ENCODE data around the gene APOL1. TPM values are rescaled to one million over a fixed set of nuclear protein-coding genes. Genes with fewer than 3 reads are reported as not detected.
"Not testable (repeated sequence)": the region's sequence is repeated elsewhere in the genome, so short reads cannot be mapped to it uniquely, and the experiment has no call there.

APOL1 gene, protein sequence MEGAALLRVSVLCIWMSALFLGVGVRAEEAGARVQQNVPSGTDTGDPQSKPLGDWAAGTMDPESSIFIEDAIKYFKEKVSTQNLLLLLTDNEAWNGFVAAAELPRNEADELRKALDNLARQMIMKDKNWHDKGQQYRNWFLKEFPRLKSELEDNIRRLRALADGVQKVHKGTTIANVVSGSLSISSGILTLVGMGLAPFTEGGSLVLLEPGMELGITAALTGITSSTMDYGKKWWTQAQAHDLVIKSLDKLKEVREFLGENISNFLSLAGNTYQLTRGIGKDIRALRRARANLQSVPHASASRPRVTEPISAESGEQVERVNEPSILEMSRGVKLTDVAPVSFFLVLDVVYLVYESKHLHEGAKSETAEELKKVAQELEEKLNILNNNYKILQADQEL
- not detected in 2 replicates for polyA plus RNA-seq
- polyA minus RNA-seq = not detected in 2 replicates

GRCh38 chr22:36252754-36253522, at the start of gene APOL1:
Gene APOL1, plus strand, starts transcription at chr22:36253133. Its CDS starts 1,823 bp downstream, at chr22:36254956.
- Histone ChIP-seq H3K9ac (ENCODE audit: low read length) (no peak within 1 kb of the TSS), H3K27me3 (ENCODE audit: insufficient read depth, low read depth, low read length) (no peaks in the 10 kb centered on the region), H3K9me3 (ENCODE audit: low read length) (no peaks in the 10 kb centered on the region), H3K79me2 (replicated peaks; ENCODE audit: insufficient read depth, low read length) (no peaks in the 10 kb centered on the region), H3K9me2 (ENCODE audit: insufficient read depth, low read length) (no peaks in the 10 kb centered on the region), H3K4me2 (ENCODE audit: low read length) (no peak within 1 kb of the TSS), H3K36me3 (ENCODE audit: insufficient read depth, low read length) (no peaks in the 10 kb centered on the region), H3K4me3 (ENCODE audit: low read length) (no peak within 1 kb of the TSS), H4K20me1 (ENCODE audit: insufficient read depth) (no peaks in the 10 kb centered on the region), H3K27ac (ENCODE audit: low read length) (no peak within 1 kb of the TSS), H3F3A (ENCODE audit: insufficient read depth, low read length, poor library complexity, severe bottlenecking) (no peaks in the 10 kb centered on the region), H2AFZ (ENCODE audit: low read depth, low read length) (no peak within 1 kb of the TSS)
- TF ChIP-seq, protein P1, sequence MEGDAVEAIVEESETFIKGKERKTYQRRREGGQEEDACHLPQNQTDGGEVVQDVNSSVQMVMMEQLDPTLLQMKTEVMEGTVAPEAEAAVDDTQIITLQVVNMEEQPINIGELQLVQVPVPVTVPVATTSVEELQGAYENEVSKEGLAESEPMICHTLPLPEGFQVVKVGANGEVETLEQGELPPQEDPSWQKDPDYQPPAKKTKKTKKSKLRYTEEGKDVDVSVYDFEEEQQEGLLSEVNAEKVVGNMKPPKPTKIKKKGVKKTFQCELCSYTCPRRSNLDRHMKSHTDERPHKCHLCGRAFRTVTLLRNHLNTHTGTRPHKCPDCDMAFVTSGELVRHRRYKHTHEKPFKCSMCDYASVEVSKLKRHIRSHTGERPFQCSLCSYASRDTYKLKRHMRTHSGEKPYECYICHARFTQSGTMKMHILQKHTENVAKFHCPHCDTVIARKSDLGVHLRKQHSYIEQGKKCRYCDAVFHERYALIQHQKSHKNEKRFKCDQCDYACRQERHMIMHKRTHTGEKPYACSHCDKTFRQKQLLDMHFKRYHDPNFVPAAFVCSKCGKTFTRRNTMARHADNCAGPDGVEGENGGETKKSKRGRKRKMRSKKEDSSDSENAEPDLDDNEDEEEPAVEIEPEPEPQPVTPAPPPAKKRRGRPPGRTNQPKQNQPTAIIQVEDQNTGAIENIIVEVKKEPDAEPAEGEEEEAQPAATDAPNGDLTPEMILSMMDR (IDR thresholded peaks at IDR 0.05; ENCODE audit: poor library complexity, severe bottlenecking) = no peak
- TF ChIP-seq TAF1 (IDR thresholded peaks at IDR 0.05; ENCODE audit: low read depth) = no peak
- TF ChIP-seq POLR2AphosphoS5 (IDR thresholded peaks at IDR 0.05) = no peak
- TF ChIP-seq SMC3 (conservative IDR thresholded peaks at IDR 0.05; ENCODE audit: poor library complexity) = no peak
- TF ChIP-seq, protein P2, sequence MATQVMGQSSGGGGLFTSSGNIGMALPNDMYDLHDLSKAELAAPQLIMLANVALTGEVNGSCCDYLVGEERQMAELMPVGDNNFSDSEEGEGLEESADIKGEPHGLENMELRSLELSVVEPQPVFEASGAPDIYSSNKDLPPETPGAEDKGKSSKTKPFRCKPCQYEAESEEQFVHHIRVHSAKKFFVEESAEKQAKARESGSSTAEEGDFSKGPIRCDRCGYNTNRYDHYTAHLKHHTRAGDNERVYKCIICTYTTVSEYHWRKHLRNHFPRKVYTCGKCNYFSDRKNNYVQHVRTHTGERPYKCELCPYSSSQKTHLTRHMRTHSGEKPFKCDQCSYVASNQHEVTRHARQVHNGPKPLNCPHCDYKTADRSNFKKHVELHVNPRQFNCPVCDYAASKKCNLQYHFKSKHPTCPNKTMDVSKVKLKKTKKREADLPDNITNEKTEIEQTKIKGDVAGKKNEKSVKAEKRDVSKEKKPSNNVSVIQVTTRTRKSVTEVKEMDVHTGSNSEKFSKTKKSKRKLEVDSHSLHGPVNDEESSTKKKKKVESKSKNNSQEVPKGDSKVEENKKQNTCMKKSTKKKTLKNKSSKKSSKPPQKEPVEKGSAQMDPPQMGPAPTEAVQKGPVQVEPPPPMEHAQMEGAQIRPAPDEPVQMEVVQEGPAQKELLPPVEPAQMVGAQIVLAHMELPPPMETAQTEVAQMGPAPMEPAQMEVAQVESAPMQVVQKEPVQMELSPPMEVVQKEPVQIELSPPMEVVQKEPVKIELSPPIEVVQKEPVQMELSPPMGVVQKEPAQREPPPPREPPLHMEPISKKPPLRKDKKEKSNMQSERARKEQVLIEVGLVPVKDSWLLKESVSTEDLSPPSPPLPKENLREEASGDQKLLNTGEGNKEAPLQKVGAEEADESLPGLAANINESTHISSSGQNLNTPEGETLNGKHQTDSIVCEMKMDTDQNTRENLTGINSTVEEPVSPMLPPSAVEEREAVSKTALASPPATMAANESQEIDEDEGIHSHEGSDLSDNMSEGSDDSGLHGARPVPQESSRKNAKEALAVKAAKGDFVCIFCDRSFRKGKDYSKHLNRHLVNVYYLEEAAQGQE (IDR thresholded peaks at IDR 0.05; ENCODE audit: borderline replicate concordance) = no peak
- TF ChIP-seq EZH2 (IDR thresholded peaks at IDR 0.05; ENCODE audit: borderline replicate concordance, insufficient read depth, low read length, poor library complexity, severe bottlenecking) = no peak
- TF ChIP-seq EP300 (conservative IDR thresholded peaks at IDR 0.05; ENCODE audit: poor library complexity, severe bottlenecking) = no peak
- TF ChIP-seq RAD21 (conservative IDR thresholded peaks at IDR 0.05) = no peak
- no peak for TF ChIP-seq MXI1 (conservative IDR thresholded peaks at IDR 0.05; ENCODE audit: poor library complexity, severe bottlenecking)

- not testable (repeated sequence) for H3K79me2 ChIP-seq (replicated peaks; ENCODE audit: insufficient read depth, low read length); H4K20me1 ChIP-seq (ENCODE audit: insufficient read depth); H3K4me2 ChIP-seq (ENCODE audit: low read length); H3K27ac ChIP-seq (ENCODE audit: low read length); H3K4me3 ChIP-seq (ENCODE audit: low read length); H3K27me3 ChIP-seq (ENCODE audit: insufficient read depth, low read depth, low read length); H3F3A ChIP-seq (ENCODE audit: insufficient read depth, low read length, poor library complexity, severe bottlenecking); H3K9me3 ChIP-seq (ENCODE audit: low read length); H2AFZ ChIP-seq (ENCODE audit: low read depth, low read length); H3K9me2 ChIP-seq (ENCODE audit: insufficient read depth, low read length); H3K36me3 ChIP-seq (ENCODE audit: insufficient read depth, low read length); H3K9ac ChIP-seq (ENCODE audit: low read length)
Observed at GRCh38 chr22:36203441-36203840, 49.5 kb upstream of the APOL1 start.
